SU-DHL-6 (cell line): ENCODE results near the gene POLN.

Experiments used
- CTCF ChIP-seq: fragments of 200-600 bp; sonication (generic); IDR thresholded peaks from one replicate; pipeline ENCODE4 v1.5.1; 2017; ENCODE audit warnings: antibody characterized with exemption, mild to moderate bottlenecking, low read length, moderate library complexity; ENCODE audit not compliant: insufficient read depth, poor library complexity, severe bottlenecking
- EZH2phosphoT487 ChIP-seq: fragments of 200-600 bp; sonication (generic), shearing (Covaris generic); conservative IDR thresholded peaks from 2 replicates; pipeline ENCODE4 v1.6.1; 2018; ENCODE audit warnings: mild to moderate bottlenecking, antibody characterized with exemption, low read length, moderate library complexity, mixed read lengths

- TF ChIP-seq CTCF (no peak), EZH2phosphoT487 (no peak)
These were observed 116.1 kb downstream of the POLN start for GRCh38 chr4:2125831-2126230.
